GM19043 (cell line): ENCODE results near the gene HMGB3.
"Not testable (repeated sequence)": the region's sequence is repeated elsewhere in the genome, so short reads cannot be mapped to it uniquely, and the experiment has no call there.

Source experiments
- ATAC-seq: cut with Tn5 transposase; IDR thresholded peaks from one replicate; pipeline ENCODE4 v1.9.1; 2021; ENCODE audit warnings: low read depth; ENCODE audit not compliant: unreplicated experiment

The HMGB3 gene

DNA sequence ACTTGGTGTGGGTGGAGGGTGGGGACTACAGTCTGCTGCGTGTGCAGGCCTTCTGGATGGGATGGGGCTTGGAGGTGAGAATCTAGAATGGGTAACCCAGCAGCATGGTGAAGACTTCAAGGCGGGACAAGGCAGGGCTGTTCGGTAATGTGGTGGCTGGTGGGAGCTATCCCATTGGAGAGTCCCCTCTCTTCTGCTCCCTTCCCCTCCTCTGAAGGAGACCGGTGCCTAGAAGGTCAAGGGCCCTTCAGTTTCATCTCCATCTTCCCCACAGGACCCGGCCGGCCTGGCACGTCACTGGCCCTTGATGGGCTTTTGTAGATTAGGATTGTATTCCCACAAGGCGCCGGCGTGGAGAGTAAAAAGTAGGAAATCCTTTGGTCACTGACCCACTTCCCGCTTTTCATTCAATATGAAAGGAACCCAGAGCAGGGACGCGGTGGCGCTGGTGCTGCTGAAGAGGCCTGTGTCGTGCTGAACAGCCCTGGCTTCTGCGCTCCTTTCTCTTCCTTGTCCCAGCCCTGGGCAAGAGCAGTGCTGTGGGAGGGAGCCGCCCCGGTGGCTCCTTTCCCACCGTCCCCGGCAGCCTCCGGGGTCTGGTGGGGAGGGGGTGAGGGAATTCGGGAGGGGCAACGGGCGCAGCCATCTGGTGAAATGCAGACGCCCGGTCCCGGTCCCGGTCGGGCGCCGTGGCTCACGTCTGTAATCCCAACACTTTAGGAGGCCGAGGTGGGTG lies 7.3 kb upstream of the HMGB3 start:
- no peak for ATAC-seq

DNA sequence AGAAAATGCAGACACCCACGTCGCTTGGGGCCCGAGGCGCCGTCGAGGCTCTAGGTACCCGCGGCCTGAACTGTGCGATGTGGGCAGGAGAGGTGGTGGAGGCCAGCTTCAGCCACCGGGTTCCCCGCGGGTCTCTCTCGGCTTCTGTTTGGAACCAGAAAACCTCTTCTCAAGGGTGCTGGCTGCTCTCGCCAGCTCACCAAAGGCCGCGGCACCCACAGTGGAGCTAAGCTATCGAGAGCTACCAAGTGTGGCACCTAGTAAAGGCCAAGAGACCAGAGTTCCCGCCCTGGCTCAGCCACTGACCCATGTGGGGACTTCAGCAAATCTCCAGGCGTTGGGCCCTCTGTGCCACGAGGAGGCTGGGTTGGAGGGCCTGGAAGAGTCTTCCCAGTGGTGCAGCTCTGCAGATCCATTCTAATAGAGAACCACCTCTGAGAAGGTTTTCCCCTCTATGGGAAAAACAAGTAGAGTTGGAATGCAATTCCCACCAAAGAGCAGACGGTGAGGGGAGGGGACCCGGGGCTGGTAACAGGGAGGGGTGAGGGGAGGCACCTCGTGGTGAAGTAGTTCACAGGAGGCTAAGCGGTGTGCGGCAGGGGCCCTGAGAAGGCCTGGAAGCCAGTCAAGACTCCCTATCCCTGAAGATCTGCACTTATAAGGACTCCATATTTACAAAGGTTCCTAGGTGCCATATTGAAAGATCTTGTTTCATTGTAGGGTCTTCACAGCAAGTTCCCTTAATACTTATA lies 5.5 kb upstream of the HMGB3 start:
- ATAC-seq = no peak

DNA sequence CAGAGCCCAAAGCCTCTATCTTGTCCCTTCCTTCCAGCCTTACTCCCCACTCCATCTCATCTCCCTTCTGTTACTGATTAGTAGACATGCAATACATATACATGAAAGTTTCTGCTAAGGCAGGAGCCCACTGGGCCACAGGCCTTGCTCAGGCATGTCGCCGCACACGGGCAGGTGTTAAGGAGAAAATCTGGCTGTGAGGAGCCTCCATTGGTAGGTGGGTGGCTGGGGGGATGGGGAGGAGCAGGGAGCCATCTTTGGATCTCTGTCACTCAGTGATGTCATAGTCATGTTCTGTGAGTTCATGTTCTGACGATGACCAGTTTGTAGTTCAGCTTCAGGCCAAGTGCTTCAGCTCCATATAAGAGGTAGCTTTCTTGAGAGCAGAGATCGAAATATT lies 2.9 kb upstream of the HMGB3 start:
- ATAC-seq = no peak

DNA sequence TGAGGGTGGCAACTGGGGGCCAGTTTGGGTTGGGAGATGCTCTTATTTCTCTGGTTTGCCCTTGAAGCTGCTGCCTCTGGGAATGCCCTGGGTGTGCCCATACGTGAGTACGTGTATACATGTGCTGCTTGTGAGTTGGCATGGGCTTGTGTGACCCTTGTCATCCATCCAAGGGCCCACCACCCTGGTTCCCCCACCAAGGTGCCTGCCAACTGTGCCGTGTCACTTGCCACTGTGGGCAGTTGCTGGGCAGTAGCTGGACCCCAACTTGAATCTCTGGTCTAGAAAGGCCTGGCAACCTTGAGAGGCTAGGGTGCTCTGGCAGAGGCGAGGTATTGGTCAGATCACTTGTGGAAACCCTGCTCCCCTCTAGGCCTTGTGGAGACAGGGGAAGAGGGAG lies 2.4 kb upstream of the HMGB3 start:
- no peak for ATAC-seq

DNA sequence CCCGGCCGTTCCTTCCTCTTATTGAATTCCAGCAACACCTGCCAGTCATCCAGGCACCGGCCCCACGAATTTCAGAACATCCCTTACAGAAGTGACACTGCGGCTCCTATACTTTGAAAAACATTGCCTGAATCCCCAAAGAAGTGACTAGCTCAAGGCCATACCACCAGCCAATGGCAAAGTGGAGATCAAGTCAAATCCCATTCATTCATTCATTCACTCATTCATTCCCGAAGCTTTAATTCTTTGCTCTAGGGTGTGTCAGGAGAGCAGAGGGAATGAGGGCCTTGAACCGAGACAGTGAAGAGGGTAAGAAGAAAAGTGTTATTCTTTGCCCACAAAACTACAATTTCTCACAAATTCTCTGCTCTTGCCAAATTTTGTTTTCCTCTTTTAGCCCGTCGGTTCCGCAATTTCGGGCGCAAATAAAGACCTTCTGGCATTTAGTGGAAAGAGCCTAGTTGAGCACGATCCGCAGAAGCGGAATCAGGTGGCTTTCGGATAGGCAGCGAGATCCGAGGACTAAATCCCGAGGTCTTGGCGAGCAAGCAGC lies 824 bp upstream of the HMGB3 start:
- ATAC-seq = no peak

DNA sequence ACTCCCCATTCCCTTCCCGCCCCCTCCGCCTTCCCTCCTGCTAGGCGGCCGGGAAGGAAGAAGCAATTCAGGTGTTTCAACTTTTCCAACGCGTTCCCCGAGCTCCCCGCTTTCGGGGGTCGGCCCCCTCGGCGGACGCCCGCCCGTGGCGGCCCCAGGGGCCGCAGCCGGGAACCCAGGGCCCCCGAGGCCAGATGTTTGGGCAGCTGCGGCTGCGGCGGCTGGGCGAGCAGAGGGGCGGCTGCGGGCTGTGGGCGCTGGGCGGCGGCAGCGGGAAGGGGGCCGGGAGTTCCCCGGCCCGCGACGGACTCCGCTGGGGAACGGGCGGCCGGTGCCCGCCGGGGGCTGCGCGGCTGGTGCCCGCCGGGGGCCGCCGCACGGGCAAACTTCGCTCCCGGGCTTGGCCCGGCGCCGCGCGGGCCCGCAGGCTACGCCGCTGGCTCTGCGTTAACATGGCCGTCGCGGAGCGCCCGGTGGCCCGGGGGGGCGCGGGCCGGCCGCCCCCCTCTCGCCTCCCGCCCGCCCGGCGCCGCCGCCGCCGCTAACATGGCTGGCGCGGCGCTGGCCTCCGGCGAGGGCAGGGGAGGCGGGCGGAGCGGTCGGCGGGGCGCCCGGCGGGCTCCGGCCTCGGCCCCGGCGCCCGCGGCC lies 510 bp downstream of the HMGB3 start:
- ATAC-seq = peak; percentile 5

DNA sequence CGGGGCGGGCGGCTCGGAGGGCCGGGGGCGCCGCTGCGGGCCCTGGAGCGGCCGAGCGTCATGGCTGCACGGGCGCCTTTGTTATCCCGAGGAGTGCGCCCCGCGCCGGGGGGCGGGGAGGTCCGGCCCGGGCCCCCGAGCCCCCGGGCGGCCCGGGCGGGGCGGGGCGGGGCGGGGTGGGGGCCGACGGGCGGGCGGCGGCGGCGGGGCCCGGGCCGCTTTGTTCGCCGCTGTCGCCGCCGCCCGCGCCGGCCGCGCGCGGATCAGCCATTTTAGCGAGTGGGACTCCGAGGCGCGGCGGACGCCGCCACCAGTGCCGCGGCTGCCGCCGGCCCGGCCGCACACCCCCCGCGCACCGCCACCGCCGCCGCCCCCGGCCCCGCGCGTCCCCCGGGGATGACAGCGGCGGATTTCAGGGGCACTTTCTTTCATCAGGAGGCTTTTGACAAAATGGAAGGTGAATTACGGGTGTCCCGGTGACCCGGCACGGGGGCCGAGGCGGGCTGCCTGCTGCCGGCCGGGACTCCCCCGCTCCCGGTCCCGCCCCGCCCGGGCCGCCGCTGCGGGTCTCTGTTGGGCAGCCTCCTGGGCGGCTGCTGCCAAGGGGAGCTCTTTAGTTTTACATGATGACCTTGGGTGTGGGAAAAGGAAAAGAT lies 1.2 kb downstream of the HMGB3 start:
- ATAC-seq = no peak

DNA sequence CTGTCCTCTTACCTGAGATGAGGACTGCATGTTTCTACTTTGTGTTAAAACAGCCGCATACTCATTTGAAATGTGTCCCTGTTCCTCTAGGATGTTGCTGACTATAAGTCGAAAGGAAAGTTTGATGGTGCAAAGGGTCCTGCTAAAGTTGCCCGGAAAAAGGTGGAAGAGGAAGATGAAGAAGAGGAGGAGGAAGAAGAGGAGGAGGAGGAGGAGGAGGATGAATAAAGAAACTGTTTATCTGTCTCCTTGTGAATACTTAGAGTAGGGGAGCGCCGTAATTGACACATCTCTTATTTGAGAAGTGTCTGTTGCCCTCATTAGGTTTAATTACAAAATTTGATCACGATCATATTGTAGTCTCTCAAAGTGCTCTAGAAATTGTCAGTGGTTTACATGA lies 4.6 kb downstream of the HMGB3 start:
- ATAC-seq = not testable (repeated sequence)

DNA sequence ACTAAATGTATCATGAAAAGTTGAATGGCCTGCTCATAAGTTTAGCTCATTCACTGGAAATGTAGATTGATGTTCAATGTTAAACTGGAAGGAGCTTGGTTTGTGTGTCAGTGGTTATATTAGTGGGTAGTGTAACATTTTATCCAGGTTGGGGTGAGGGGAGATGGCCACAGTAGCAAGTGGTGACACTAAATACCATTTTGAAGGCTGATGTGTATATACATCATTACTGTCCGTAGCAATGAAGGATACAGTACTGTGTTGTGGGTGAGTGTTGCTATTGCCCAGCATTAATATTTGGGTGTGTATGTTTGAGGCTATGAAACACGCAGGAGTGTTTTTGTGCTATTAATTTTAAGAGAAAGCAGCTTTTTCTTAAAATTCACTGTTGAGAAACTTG lies 6.3 kb downstream of the HMGB3 start:
- no peak for ATAC-seq

DNA sequence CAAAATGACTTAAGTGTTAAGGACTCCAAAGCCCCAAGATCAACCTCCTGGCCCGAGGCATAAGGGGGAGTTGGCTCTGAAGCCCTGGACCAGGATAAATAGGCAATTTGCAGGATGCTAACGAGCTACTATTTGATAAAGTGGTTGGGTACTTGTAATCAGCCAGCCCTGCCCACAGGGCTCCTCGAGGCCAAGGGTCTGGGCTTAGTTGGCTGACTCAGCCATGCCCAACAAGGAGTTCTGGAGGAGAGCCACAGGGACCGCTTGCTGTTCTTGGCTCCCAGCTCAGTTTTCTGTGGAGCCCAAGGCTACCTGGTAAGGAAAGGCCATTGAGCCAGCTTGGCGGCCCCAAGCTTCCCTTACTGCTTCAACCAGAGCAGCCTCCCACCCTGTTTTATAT lies 7.8 kb downstream of the HMGB3 start:
- ATAC-seq = no peak

DNA sequence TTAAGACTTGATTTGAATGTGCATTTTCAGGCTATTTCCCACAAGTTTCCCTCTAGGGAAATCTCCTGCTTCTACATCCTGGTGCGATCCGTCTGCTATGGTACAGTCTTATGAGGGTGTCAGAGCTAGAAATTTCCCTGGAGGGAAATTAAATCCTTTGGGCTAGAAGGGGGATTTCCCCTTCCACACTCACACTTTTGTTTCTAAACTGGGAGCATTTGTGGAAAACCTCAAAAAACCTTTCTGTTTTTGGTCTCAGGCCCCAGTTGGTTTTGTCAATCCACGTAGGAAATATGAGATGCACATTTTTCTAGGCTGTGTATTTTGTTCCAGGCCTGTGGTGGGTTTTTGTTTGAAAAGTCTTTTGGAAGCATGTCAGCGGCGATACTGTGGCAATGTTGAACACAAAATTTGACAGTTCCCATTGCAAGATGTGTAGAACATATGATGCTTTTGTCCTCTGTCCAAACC lies 17.8 kb downstream of the HMGB3 start:
- no peak for ATAC-seq

DNA sequence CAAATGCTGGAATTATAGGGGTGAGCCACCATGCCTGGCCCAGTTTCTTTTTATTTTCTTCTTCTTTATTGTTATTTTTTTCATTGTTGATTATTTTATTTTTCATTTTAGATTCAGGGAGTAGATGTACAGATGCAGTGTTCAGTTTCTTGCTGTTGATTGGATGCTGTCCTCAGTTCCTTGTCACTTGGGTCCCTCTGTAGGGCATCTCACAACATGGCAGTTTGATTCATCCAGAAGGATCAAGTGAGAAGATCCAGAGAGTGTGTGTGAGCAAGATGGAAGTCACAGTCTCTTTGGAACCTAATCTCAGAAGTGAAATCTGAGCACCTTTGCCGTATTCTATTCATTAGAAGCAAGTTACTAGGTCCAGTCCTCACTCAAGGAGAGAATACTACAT lies 20.9 kb downstream of the HMGB3 start:
- ATAC-seq = no peak

DNA sequence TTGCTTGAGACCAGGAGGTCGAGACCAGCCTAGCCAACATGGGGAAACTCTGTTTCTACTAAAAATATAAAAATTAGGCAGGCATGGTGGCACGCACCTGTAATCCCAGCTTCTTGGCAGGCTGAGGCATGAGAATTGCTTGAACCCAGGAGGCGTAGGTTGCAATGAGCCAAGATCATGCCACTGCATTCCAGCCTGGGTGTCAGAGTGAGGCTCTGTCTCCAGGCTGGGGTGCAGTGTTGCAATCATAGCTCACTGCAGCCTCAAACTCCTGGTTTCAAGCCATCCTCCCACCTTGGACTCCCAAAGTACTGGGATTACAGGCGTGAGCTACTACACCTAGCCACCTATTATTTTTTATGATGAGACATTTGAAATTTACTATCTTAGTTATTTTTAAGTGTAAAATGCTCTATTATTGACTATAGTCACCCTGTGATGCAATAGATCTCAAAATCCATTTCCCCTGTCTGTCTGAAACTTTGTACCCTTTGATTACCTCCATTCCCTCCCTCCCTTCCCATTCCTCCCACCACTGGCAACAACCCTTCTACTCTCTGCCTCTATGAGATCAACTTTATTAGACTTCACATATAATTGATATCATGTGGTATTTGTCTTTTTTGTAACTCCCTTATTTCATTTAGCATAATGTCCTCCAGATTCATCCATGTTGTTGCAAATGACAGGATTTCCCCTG lies 23.4 kb downstream of the HMGB3 start:
- ATAC-seq = no peak

DNA sequence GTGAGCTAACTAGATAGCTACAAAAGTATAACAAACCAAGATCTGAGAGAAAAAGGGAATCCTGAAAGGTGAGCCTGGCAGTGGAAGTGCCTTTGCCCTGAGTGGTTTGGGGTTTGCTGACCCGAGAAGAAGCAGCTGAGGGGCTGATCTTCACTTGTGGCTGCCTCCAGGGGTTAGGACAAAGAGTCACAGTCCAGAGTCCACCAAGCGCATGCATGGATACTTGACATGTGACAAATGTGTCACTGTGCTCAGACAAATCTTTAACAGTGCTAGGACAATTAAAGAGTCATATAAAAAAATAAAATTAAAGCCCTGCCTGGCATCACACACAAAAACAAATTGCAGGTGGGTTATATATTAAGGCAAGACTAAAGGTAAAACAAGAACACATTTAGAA lies 26.4 kb downstream of the HMGB3 start:
- no peak for ATAC-seq

DNA sequence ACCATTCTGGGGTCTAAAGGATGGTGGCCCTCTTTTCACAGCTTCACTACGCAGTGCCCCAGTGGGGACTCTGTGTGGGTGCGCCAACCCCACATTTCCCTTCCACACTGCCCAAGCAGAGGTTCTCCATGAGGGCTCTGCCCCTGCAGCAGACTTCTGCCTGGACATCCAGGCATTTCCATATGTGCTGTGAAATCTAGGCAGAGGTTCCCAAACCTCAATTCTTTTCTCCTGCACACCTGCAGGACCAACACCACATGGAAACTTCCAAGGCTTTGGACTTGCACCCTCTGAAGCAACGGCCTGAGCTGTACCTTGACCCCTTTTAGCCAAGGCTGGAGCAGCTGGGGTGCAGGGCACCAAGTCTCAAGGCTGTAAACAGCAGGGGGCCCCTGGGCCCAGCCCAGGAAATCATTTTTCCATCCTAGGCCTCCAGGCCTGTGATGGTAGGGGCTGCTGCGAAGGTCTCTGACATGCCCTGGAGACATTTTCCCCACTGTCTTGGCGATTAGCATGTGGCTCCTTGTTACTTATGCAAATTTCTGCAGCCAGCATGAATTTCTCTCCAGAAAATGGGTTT lies 30.1 kb downstream of the HMGB3 start:
- ATAC-seq = no peak

DNA sequence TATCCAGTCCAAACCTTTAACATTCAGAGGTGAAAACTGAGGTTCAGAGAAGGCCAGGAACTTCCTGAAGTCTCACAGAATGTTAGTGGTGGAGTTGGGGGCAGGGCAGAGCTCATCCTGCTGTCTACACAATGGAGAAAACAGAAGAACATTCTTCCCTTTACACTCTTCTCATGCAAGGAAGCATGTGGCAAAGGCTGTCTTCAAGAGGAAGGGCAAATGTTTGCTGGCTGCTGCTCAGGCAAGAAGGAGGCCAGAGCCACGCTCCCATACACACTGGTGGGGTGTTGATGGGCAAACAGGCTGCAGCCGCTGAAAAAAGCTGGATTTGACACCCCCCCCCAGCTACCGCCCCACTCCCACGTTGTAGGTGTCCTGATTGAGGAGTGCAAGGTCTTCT lies 32.5 kb downstream of the HMGB3 start:
- no peak for ATAC-seq

DNA sequence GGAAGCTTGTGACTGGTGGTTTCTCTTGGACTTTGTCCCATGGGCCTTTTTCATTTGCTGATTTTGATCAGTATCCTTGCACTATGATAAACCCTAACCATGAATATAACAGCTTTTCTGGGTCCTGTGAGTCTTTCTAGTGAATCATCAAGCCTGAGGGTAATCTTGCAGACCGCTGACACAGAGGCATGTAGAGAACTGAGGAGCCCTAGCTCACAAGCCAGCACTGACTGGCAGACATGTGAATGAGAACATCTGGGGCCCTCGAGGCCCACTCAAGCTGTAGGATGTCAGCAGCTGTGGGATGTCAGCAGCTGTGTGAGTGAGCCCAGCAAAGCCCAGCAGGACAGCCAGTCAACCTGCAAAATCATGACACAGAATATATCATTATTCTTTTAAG lies 36.7 kb downstream of the HMGB3 start:
- no peak for ATAC-seq

DNA sequence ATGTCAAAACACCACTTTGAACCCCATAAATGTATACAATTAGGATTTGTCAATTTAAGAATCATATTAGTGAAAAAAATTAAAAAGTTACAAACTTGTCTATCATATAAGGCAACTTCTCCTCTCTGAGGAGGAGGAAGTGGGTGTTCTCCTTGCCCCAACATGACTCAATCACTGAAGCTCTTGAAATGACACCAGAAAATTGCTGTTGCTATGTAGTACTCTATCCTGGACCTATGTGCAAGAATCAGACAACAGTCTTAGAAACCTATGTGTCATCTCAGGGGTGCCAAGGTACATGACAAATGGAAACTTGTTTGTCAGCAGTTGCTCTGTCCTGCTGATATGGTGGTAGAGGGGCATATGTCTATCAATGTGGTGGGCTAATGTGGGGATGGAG lies 47.7 kb downstream of the HMGB3 start:
- no peak for ATAC-seq

DNA sequence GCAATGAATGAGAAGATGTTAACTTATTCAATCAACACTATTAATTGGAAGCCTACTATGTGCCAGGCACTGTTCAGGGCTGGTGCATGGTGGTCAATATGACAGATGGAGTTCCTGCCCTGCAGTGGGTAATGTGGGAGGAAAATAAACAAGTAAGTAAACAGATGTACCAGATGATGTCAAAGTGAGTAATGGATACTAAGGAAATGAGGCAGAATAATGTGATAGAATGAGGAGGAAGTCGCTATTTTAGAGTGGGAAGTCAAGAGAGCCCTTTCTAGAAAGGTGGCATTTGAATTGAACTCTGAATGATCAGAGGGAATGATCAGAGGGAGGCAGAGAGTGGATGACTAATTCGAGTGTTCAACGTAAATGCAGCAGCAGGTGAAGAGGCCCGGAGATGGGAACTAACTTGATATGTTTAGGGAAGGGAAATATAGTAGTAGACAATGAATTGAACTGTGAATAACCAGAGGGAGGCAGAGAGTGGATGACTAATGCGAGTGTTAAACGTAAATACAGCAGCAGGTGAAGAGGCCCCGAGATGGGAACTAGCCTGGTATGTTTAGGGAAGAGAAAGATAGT lies 48.3 kb downstream of the HMGB3 start:
- ATAC-seq = no peak

DNA sequence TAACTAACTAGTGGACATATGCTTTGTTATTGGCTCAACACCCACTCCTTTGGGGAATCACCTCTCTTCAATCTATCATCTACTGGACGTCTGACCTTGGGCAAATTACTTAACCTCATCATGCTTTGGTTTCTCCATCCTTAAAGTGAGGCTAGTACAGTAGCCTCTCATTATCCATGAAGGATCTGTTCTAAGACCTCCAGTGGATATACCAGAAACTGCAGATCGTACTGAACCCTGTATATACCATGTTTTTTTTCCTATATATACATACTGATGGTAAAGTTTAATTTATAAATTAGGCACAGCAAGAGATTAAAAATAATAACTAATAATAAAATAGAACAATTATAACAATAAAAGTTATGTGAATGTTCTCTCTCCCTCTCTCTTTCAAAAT lies 56.2 kb downstream of the HMGB3 start:
- ATAC-seq = no peak
